ENCODE measurements around the gene SEPTIN2. TPM values are rescaled to one million over a fixed set of nuclear protein-coding genes. Genes with fewer than 3 reads are reported as not detected.

SEPTIN2 gene
- total RNA-seq, 1 experiment from 2014 or later: 500 TPM

DNA sequence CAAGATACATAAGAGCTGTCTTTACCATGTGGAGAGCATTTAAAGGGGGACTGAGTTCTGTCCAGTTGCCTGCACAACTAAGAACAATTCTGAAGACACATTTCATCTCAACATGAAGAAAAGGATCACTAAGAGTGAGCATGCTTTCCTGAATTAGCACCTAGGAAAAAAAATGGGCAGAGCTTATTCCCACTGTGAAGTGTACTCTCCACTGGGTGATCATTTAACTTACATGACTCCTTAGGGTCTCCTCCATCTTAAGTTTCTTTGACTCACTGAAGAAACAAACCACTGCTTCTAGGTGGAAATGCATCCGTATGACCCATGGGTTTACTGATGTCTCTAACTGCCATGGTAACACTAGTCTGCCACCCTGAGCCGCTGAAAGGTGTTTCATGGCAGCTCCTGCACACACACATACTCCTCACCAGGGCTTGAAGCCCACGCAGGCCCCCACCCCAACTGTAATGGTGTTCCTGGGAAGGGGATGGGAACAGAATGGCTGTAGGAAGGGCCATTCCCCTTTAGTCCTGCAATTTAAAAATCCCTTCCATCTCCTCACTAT, 27.3 kb upstream of the SEPTIN2 start:
- BruUV-seq (replicated peaks): no TSS peak
- H3K4me1 ChIP-seq (replicated peaks; ENCODE audit: insufficient read depth): no peaks in the 10 kb centered on the region
- no peak for DNase-seq
- intact Hi-C loops (cut with micrococcal nuclease; ENCODE audit: unreplicated experiment): no loop called here
- H3K27ac ChIP-seq: no peak overlapping the region
- H3K9me3 ChIP-seq (ENCODE audit: insufficient read depth, low read depth): no peaks in the 10 kb centered on the region
- H3K4me3 ChIP-seq: no peak overlapping the region
- no peaks in the 10 kb centered on the region for H3K27me3 ChIP-seq (ENCODE audit: insufficient read depth, low read depth)
- 0 out of 2 replicates have a peak, but pooled peaks cover 6% of the 10 kb centered on the region for H3K36me3 ChIP-seq (ENCODE audit: low read depth)
- H3K9me2 ChIP-seq (ENCODE audit: insufficient read depth): no peaks in the 10 kb centered on the region
- peaks cover 99% of the 10 kb centered on the region for H3K79me2 ChIP-seq (ENCODE audit: low read depth)
- ChIA-PET POLR2A (ENCODE audit: unreplicated experiment) (no interaction called here), CTCF (no interaction called here)
- H2AFZ ChIP-seq: no peak overlapping the region
- peaks cover 78% of the 10 kb centered on the region for H4K20me1 ChIP-seq (ENCODE audit: insufficient read depth)
- peaks cover 3% of the 10 kb centered on the region; the same call in 1 of the 2 replicates for H3F3A ChIP-seq (ENCODE audit: insufficient read depth, low read depth)
- H3K4me2 ChIP-seq: no peak overlapping the region
- TF ChIP-seq, protein P1, sequence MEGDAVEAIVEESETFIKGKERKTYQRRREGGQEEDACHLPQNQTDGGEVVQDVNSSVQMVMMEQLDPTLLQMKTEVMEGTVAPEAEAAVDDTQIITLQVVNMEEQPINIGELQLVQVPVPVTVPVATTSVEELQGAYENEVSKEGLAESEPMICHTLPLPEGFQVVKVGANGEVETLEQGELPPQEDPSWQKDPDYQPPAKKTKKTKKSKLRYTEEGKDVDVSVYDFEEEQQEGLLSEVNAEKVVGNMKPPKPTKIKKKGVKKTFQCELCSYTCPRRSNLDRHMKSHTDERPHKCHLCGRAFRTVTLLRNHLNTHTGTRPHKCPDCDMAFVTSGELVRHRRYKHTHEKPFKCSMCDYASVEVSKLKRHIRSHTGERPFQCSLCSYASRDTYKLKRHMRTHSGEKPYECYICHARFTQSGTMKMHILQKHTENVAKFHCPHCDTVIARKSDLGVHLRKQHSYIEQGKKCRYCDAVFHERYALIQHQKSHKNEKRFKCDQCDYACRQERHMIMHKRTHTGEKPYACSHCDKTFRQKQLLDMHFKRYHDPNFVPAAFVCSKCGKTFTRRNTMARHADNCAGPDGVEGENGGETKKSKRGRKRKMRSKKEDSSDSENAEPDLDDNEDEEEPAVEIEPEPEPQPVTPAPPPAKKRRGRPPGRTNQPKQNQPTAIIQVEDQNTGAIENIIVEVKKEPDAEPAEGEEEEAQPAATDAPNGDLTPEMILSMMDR (conservative IDR thresholded peaks at IDR 0.05): no peak
- TF ChIP-seq EZH2 (IDR thresholded peaks at IDR 0.05; ENCODE audit: low read depth): no peak

GRCh38 chr2:241289053-241289452, 26.7 kb upstream of the SEPTIN2 start:
- peaks cover 3% of the 10 kb centered on the region; the same call in 1 of the 2 replicates for H3F3A ChIP-seq (ENCODE audit: insufficient read depth, low read depth)
- no peaks in the 10 kb centered on the region for H3K9me2 ChIP-seq (ENCODE audit: insufficient read depth)
- no peak for DNase-seq
- POLR2A ChIA-PET (ENCODE audit: unreplicated experiment): no interaction called here
- no peak overlapping the region for H3K27ac ChIP-seq
- H3K36me3 ChIP-seq (ENCODE audit: low read depth): 0 out of 2 replicates have a peak, but pooled peaks cover 6% of the 10 kb centered on the region
- H3K4me3 ChIP-seq: no peak overlapping the region
- H3K27me3 ChIP-seq (ENCODE audit: insufficient read depth, low read depth): no peaks in the 10 kb centered on the region
- intact Hi-C loops (cut with micrococcal nuclease; ENCODE audit: unreplicated experiment): no loop called here
- no peaks in the 10 kb centered on the region for H3K4me1 ChIP-seq (replicated peaks; ENCODE audit: insufficient read depth)
- H2AFZ ChIP-seq: no peak overlapping the region
- CTCF ChIA-PET: interaction anchor here (0.5 kb wide), 1 partner anchor 355 kb away, joined by 12 read pairs; no protein-coding TSS in a partner anchor
- TF ChIP-seq EZH2 (IDR thresholded peaks at IDR 0.05; ENCODE audit: low read depth): no peak
- TF ChIP-seq, protein P1 (conservative IDR thresholded peaks at IDR 0.05): no peak
- H3K79me2 ChIP-seq (ENCODE audit: low read depth): peaks cover 99% of the 10 kb centered on the region
- H4K20me1 ChIP-seq (ENCODE audit: insufficient read depth): peaks cover 83% of the 10 kb centered on the region
- H3K9me3 ChIP-seq (ENCODE audit: insufficient read depth, low read depth): no peaks in the 10 kb centered on the region
- H3K4me2 ChIP-seq: no peak overlapping the region
- BruUV-seq (replicated peaks): no TSS peak

DNA sequence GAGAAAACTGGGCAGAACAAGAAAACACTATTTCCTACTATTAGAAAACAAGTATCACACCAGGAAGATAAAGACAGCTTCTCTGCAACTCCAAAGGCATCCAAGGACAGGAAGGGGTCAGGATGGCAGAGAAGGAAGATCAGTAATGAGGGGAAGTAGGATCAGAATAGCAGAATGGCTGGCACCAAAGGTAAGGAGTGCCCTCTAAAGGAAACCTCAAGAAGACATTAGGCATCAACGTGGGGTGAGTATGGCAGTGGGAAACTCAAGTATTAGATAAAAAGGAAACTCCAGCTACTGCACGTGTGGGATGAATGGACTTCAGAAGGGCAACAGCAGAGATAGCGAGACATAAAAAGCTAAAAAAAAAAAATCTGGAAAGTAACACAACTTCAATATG, 26.1 kb upstream of the SEPTIN2 start:
- POLR2A ChIA-PET (ENCODE audit: unreplicated experiment): interaction anchor here (0.7 kb wide), 1 partner anchor 996 kb away, joined by 4 read pairs; no protein-coding TSS in a partner anchor
- Histone ChIP-seq H3K4me2 (no peak overlapping the region), H3F3A (ENCODE audit: insufficient read depth, low read depth) (peaks cover 3% of the 10 kb centered on the region; the same call in 1 of the 2 replicates), H3K36me3 (ENCODE audit: low read depth) (0 out of 2 replicates have a peak, but pooled peaks cover 6% of the 10 kb centered on the region), H3K4me3 (no peak overlapping the region), H2AFZ (no peak overlapping the region), H4K20me1 (ENCODE audit: insufficient read depth) (peaks cover 83% of the 10 kb centered on the region), H3K79me2 (ENCODE audit: low read depth) (peaks cover 99% of the 10 kb centered on the region), H3K9me2 (ENCODE audit: insufficient read depth) (no peaks in the 10 kb centered on the region), H3K9me3 (ENCODE audit: insufficient read depth, low read depth) (no peaks in the 10 kb centered on the region), H3K4me1 (replicated peaks; ENCODE audit: insufficient read depth) (no peaks in the 10 kb centered on the region), H3K27ac (no peak overlapping the region), H3K27me3 (ENCODE audit: insufficient read depth, low read depth) (no peaks in the 10 kb centered on the region)
- intact Hi-C loops (cut with micrococcal nuclease; ENCODE audit: unreplicated experiment): no loop called here
- CTCF ChIA-PET: interaction anchor here (0.5 to 0.6 kb wide), 2 partner anchors 14 to 354 kb away, joined by 5 to 12 read pairs; no protein-coding TSS in a partner anchor
- BruUV-seq (replicated peaks): no TSS peak
- TF ChIP-seq, protein P1 (conservative IDR thresholded peaks at IDR 0.05): no peak
- TF ChIP-seq EZH2 (IDR thresholded peaks at IDR 0.05; ENCODE audit: low read depth): no peak
- no peak for DNase-seq
